ENCODE measurements around the gene PPDPF.

DNA sequence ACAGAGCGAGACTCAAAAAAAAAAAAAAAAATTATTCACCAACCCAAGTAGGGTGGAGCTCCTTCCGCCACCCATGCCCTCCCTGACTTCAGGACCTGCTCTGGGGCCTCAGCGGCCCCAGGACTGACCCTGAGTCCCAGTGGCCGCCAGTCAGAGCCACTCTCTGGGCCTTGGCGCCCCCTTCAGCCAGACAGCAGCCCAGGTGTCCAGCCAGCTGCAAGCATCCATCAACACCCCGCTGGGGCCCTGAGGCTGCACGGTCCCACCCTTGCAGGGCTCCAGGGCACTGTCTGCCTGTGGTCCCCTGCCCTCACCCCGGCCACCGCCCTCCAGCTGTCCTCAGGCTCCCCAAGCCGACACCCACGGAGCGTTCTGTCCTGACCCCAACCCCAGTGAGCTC is 36.7 kb upstream of the PPDPF start:
- TF ChIP-seq ZFP3 (CRISPR knock-in tag; IDR thresholded peaks at IDR 0.05) (no peak), PPARA (CRISPR knock-in tag; IDR thresholded peaks at IDR 0.05; ENCODE audit: borderline replicate concordance) (no peak), SNAI2 (CRISPR knock-in tag; IDR thresholded peaks at IDR 0.05) (no peak)
- TF ChIP-seq, protein P1, sequence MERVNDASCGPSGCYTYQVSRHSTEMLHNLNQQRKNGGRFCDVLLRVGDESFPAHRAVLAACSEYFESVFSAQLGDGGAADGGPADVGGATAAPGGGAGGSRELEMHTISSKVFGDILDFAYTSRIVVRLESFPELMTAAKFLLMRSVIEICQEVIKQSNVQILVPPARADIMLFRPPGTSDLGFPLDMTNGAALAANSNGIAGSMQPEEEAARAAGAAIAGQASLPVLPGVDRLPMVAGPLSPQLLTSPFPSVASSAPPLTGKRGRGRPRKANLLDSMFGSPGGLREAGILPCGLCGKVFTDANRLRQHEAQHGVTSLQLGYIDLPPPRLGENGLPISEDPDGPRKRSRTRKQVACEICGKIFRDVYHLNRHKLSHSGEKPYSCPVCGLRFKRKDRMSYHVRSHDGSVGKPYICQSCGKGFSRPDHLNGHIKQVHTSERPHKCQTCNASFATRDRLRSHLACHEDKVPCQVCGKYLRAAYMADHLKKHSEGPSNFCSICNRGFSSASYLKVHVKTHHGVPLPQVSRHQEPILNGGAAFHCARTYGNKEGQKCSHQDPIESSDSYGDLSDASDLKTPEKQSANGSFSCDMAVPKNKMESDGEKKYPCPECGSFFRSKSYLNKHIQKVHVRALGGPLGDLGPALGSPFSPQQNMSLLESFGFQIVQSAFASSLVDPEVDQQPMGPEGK (CRISPR knock-in tag; IDR thresholded peaks at IDR 0.05; ENCODE audit: borderline replicate concordance), result no peak
- TF ChIP-seq, protein P2, sequence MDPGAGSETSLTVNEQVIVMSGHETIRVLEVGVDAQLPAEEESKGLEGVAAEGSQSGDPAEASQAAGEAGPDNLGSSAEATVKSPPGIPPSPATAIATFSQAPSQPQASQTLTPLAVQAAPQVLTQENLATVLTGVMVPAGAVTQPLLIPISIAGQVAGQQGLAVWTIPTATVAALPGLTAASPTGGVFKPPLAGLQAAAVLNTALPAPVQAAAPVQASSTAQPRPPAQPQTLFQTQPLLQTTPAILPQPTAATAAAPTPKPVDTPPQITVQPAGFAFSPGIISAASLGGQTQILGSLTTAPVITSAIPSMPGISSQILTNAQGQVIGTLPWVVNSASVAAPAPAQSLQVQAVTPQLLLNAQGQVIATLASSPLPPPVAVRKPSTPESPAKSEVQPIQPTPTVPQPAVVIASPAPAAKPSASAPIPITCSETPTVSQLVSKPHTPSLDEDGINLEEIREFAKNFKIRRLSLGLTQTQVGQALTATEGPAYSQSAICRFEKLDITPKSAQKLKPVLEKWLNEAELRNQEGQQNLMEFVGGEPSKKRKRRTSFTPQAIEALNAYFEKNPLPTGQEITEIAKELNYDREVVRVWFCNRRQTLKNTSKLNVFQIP (CRISPR knock-in tag; IDR thresholded peaks at IDR 0.05; ENCODE audit: borderline replicate concordance, low read depth), result no peak
- TF ChIP-seq, protein P3, sequence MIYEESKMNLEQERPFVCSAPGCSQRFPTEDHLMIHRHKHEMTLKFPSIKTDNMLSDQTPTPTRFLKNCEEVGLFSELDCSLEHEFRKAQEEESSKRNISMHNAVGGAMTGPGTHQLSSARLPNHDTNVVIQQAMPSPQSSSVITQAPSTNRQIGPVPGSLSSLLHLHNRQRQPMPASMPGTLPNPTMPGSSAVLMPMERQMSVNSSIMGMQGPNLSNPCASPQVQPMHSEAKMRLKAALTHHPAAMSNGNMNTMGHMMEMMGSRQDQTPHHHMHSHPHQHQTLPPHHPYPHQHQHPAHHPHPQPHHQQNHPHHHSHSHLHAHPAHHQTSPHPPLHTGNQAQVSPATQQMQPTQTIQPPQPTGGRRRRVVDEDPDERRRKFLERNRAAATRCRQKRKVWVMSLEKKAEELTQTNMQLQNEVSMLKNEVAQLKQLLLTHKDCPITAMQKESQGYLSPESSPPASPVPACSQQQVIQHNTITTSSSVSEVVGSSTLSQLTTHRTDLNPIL (CRISPR knock-in tag; IDR thresholded peaks at IDR 0.05; ENCODE audit: low read depth), result no peak
